Esophagus muscularis mucosa (tissue), 2 donors: ENCODE measurements around the gene OR1J2.

ENCODE experiments used
- POLR2A ChIP-seq: fragments of 450-650 bp; IDR thresholded peaks from one replicate; pipeline ENCODE4 v1.6.1; 2017; ENCODE audit warnings: antibody characterized with exemption, moderate library complexity, mild to moderate bottlenecking, low read depth
- POLR2AphosphoS5 ChIP-seq, 2 donors: sonication (generic); formaldehyde crosslinking; IDR thresholded peaks; one replicate each; pipeline ENCODE4 v1.6.1; 2017; ENCODE audit warnings: antibody characterized with exemption in 2 of 2

- TF ChIP-seq POLR2A (no peak), POLR2AphosphoS5 (IDR thresholded peaks at IDR 0.05) (no peak)
These were observed 8.2 kb downstream of the OR1J2 start, which contains the start of gene OR1J4 for GRCh38 chr9:122518841-122519240.
